ENCODE measurements around the gene TNFRSF4.
"Not testable (repeated sequence)": the region's sequence is repeated elsewhere in the genome, so short reads cannot be mapped to it uniquely, and the experiment has no call there.

DNA sequence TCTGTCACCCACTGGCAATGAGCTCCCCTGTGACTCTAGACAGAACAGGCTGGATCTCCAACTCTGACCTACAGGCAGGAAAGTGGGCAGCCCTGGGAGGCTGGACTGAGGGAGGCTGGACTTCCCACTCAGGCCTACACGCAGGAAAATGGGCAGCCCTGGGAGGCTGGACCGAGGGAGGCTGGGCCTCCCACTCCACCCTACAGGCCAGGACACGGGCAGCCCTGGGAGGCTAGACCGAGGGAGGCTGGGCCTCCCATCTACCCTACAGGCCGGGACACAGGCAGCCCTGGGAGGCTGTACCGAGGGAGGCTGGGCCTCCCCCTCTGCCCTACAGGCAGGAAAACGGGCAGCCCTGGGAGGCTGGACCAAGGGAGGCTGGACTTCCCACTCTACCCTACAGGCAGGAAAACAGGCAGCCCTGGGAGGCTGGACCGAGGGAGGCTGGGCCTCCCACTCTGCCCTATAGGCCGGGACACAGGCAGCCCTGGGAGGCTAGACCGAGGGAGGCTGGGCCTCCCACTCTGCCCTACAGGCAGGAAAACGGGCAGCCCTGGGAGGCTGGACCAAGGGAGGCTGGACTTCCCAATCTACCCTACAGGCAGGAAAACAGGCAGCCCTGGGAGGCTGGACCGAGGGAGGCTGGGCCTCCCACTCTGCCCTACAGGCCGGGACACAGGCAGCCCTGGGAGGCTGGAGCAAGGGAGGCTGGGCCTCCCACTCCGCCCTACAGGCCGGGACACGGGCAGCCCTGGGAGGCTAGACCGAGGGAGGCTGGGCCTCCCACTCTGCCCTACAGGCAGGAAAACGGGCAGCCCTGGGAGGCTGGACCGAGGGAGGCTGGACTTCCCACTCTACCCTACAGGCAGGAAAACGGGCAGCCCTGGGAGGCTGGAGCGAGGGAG is 34.3 kb upstream of the TNFRSF4 start:
- TF ChIP-seq CTCF (IDR thresholded peaks at IDR 0.05); ZFX (IDR thresholded peaks at IDR 0.05; ENCODE audit: borderline replicate concordance): not testable (repeated sequence)

Measured in 22Rv1 (cell line).